Omental fat pad (tissue), 4 donors: ENCODE measurements around the gene POU2F3. TPM values are rescaled to one million over a fixed set of nuclear protein-coding genes. Genes with fewer than 3 reads are reported as not detected.

Experiments used
- ATAC-seq: fragments of 150-250 bp; one replicate; pipeline ENCODE4 v1.9.1; 2016; ENCODE audit warnings: mild to moderate bottlenecking, moderate library complexity; ENCODE audit not compliant: low FRiP score
- DNase-seq: peaks from one replicate; pipeline ENCODE4 v3.0.0-alpha.2; 2019; ENCODE audit warnings: low spot score
- CTCF ChIP-seq, 3 donors: fragments of 450-650 bp; IDR thresholded peaks; one replicate each; pipeline ENCODE4 v1.5.1; 2016 to 2017; ENCODE audit warnings: antibody characterized with exemption in 3 of 3, mild to moderate bottlenecking in 3 of 3, moderate library complexity in 2 of 3
- total RNA-seq, 4 donors: library from RNA; depleted of rRNA; stranded (reverse); fragments of >200 nt; gene quantifications; one replicate each; pipeline ENCODE4 v1.1.0, GENCODE V29; 2016

The POU2F3 gene
- total RNA-seq, 4 donors from 2014 or later: 0.19 to 0.24 TPM; not detected in 2

GRCh38 chr11:120316880-120317688, 77.1 kb downstream of the POU2F3 start:
- no peak for DNase-seq
- peak; percentile 46 for ATAC-seq
- no peak for TF ChIP-seq CTCF (IDR thresholded peaks at IDR 0.05)

GRCh38 chr11:120317689-120318480, 77.9 kb downstream of the POU2F3 start:
- ATAC-seq (peak; percentile 21), DNase-seq (no peak)
- TF ChIP-seq CTCF (IDR thresholded peaks at IDR 0.05): no peak

GRCh38 chr11:120318906-120319305, 79.0 kb downstream of the POU2F3 start:
- TF ChIP-seq CTCF (IDR thresholded peaks at IDR 0.05): no peak
- DNase-seq (no peak), ATAC-seq (no peak)

DNA sequence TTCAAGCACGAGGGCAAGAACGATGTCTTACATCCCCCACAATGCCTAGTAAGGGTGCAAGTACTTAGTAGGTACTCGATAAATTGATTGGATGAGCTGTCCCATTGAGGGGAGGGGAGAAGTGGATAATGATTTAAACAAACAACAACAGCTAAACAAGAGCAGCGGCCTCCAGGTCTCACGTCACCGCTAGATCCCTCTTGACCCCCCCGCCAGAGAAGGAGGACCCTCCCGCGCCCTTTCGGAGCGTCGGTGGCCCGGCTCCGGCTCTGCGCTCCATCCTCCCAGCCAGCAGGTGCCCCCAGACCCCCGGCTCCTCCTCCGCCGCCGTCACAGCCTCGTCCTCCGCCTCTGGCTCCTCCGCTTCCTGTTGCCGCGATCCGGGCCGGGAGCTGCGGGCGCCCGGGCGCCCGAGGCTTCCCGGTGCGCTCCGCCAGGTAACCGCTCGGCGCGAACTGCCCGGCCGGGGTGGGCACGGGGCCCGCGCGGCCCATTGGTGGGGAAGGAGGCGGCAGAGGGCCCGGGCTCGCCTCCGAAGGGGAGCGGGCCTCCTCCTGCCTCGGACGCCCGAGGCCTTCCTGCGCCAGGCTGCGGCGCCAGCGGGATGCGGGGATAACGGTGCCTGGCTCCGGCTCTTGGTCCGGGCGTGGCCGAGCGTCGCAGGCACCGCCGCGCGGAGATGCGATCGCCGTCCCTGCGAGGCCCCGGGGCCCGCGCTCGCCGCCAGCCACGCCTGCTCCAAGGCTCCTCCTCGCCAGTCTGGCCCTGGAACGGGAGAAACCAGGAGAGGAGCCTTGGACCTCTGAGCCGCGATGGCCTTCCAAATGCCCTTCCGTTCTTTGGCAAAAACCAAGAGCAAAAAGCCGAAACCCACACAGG, 85.2 kb downstream of the POU2F3 start, which contains the start of gene TLCD5:
TSS of gene TLCD5 (plus strand) at position 368 of the 879 bp plus-strand sequence. CDS start 2,143 bp downstream, outside the sequence.
- DNase-seq (no peak), ATAC-seq (peak; percentile 76)
- no peak for TF ChIP-seq CTCF (IDR thresholded peaks at IDR 0.05)

GRCh38 chr11:120326228-120326627, 86.3 kb downstream of the POU2F3 start:
- TF ChIP-seq CTCF (IDR thresholded peaks at IDR 0.05): no peak
- ATAC-seq (no peak), DNase-seq (no peak)

DNA sequence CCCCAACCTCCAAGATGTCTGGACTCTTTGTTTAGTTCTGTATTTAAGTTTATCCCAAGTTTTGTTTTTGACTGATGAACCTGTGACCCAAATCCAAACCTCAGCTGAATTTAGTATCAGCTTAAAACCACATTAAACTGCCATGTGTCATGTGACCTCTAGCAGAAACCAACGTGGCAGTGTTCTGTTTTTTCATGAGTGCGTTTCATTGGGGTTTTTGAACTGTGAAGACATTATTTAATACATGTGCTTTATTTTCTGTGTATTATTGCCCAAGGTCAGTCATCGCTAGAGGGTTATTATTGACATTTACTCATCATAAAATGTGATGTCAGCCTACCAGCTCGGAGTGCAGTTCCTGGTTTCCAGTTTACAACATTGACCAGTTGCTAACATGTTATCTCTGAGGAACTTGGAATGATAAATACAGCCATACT, 86.9 kb downstream of the POU2F3 start:
- ATAC-seq: no peak
- DNase-seq: no peak
- TF ChIP-seq CTCF (IDR thresholded peaks at IDR 0.05): no peak
